Nephron progenitor cell (in vitro differentiated cells): ENCODE measurements around the gene RRN3.
A peak's percentile ranks its signal among the peaks of the same experiment; 100 is the strongest.
"Not testable (repeated sequence)": the region's sequence is repeated elsewhere in the genome, so short reads cannot be mapped to it uniquely, and the experiment has no call there.

Source experiments
- DNase-seq: peaks from one replicate; pipeline ENCODE4 v3.0.0; 2021
- H3K27ac Mint-ChIP-seq: 2 replicates; pipeline ENCODE4 v1.8.0; 2021; ENCODE audit warnings: mild to moderate bottlenecking, moderate library complexity, mixed read lengths
- H3K27me3 Mint-ChIP-seq: 2 replicates; pipeline ENCODE4 v1.8.0; 2021; ENCODE audit warnings: mild to moderate bottlenecking, low read depth, mixed read lengths; ENCODE audit not compliant: poor library complexity
- H3K36me3 Mint-ChIP-seq: 2 replicates; pipeline ENCODE4 v1.8.0; 2021; ENCODE audit warnings: low read depth, mixed read lengths
- H3K4me1 Mint-ChIP-seq: 2 replicates; pipeline ENCODE4 v1.8.0; 2021; ENCODE audit warnings: mixed read lengths
- H3K4me3 Mint-ChIP-seq: 2 replicates; pipeline ENCODE4 v1.8.0; 2021; ENCODE audit warnings: mild to moderate bottlenecking, moderate library complexity, mixed read lengths
- H3K9me3 Mint-ChIP-seq: 2 replicates; pipeline ENCODE4 v1.8.0; 2021; ENCODE audit warnings: mild to moderate bottlenecking, moderate library complexity, mixed read lengths
- TF ChIP-seq, protein P1 (sequence below): fragments of 200-600 bp; sonication (generic); IDR thresholded peaks from 2 replicates; pipeline ENCODE4 v1.5.0; 2021; ENCODE audit warnings: antibody characterized with exemption

Gene RRN3

DNA sequence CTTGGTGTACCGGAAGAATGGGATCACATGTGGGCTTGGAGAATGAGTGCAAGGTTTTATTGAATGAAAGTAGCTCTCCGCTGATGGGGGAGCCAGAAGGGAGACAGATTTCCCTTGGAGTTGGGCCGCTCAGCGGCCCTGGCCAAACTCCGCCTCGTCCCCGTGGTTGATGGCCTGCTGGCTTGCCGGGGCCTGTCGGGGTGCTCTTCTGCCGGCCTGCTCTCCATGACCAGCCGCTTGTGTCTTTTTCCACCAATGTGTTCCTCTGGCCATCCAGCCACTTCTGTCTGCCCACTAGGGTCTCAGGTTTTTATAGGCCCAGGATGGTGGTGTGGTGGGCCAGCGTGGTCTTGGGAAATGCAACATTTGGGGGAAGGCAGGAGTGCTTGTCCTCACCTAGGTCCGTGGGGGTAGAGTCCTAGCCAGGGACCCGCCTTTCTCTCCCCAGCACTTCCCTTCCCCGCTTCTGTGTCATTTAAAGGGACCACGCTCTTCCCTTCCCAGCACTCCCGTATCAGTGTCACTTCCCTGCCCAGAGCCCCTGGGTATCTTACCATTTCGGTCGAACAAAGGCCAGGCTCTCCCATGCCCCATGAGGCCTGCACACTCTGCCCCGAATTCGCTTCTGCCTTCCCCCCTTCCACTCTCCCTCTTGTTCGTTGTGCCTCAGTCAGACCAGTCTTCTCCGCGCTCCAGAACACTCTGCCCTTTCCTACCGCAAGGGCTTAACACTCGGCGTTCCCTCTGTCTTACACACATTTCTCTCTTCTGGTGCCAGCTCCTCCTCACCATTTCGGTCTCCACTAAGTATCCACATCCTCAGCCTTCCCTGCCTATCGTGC, 66.3 kb downstream of the RRN3 start:
- Mint-ChIP-seq H3K4me1 (peaks cover 25% of the 10 kb centered on the region), H3K36me3 (peaks cover 84% of the 10 kb centered on the region), H3K27ac (peak overlapping the region; percentile 89)
- not testable (repeated sequence) for DNase-seq, H3K27me3 Mint-ChIP-seq, H3K4me3 Mint-ChIP-seq, H3K9me3 Mint-ChIP-seq

DNA sequence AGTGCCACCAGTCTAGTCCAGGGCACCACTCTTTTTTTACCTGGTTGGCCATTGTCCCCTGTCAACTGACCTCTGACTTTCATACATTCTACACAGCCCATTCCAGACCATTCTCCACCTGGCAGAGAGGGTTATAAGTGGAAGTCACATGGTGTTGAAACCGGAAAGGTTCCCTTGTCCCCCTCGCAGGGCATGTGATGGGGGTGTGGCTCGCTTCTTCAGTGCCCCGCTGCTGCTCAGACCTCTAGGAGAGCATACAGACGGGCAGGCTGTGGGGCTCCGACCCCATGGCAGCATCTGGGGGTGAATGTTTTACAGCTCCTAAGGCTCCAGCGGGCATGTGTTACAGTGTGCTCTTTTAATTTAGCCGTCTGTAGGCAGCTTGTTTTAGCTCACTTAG, 67.0 kb downstream of the RRN3 start:
- H3K4me1 Mint-ChIP-seq: peaks cover 25% of the 10 kb centered on the region
- not testable (repeated sequence) for H3K4me3 Mint-ChIP-seq, H3K9me3 Mint-ChIP-seq, DNase-seq, H3K27me3 Mint-ChIP-seq
- H3K27ac Mint-ChIP-seq: peak overlapping the region; percentile 16
- H3K36me3 Mint-ChIP-seq: peaks cover 85% of the 10 kb centered on the region

DNA sequence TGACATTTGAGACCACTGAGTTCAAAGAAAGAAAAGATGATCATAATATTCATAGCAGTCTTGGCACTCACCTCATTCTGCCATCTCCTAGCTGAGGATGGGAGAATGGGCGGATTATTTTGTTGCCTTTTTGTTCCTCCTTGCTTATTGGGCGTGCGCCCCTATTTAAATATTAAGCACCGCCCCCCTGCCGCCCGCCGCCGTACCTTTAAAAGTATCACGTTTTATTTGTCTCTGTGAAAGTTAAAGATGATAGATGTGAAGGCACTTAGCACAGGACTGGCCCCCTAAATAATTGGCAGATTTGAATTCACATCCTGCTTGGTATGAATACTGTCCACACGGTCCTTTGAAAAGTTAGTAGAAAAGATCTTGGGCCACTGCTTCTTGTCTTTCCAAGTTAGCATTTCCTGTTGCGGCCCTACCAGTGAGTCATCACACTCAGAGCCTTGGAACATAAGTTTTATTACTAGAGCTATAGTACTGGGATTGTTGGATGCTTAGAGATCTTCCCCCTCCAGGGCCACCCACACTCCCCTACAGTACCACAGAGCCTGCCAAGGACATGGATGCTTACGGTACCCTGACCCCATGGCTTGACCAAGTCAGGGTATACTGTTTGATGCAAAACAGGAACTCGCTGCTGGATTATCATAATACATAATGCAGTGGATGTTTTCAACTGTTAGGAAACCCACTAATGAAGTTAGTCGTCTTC, 68.7 kb downstream of the RRN3 start:
- H3K4me3 Mint-ChIP-seq, DNase-seq, H3K27me3 Mint-ChIP-seq, H3K9me3 Mint-ChIP-seq: not testable (repeated sequence)
- Mint-ChIP-seq H3K27ac (peak overlapping the region; percentile 22), H3K36me3 (peaks cover 70% of the 10 kb centered on the region), H3K4me1 (peaks cover 25% of the 10 kb centered on the region)

DNA sequence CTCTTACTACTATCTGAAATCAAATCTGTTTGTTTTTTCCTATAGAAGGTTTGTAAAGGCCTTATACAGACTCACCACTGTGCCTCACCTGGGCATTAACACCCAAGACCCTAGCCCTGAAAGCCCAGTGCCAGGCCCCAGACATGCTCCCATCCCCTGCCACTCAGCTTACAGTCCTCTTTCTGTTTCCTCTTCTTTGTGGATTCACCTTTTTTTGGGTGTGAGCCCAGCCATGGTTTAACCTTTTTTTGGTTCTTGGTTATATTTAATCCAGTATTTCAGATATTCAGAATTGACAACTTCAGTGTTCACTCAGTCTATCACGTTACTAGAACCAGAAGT, 69.2 kb downstream of the RRN3 start:
- H3K4me3 Mint-ChIP-seq, H3K27me3 Mint-ChIP-seq, DNase-seq, H3K9me3 Mint-ChIP-seq: not testable (repeated sequence)
- H3K27ac Mint-ChIP-seq: peak overlapping the region; percentile 2
- peaks cover 74% of the 10 kb centered on the region for H3K36me3 Mint-ChIP-seq
- H3K4me1 Mint-ChIP-seq: peaks cover 24% of the 10 kb centered on the region

GRCh38 chr16:15023381-15024077, 70.5 kb downstream of the RRN3 start:
- peaks cover 11% of the 10 kb centered on the region for H3K4me1 Mint-ChIP-seq
- not testable (repeated sequence) for DNase-seq, H3K4me3 Mint-ChIP-seq, H3K9me3 Mint-ChIP-seq, H3K27me3 Mint-ChIP-seq
- H3K36me3 Mint-ChIP-seq: peaks cover 76% of the 10 kb centered on the region
- H3K27ac Mint-ChIP-seq: peak overlapping the region; percentile 58

DNA sequence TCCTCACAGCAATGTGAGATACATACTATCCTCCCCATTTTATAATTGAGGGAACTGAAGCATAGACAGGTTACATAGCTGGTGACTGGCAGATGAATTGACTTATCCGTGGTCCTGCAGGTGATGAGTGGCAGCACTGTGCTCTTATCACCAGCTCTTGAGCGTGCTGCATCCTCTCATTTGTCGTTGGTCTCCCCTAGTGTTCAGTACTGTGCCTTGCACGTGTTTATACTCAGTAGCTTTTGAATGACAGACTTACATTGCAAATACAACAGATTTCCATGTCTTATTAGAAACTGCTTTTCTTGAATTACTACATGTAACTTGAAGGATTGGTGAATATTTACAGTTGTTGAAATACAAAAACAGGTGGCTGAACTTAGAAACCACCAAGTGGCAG, 71.9 kb downstream of the RRN3 start:
- H3K4me1 Mint-ChIP-seq, H3K9me3 Mint-ChIP-seq, H3K4me3 Mint-ChIP-seq, H3K27me3 Mint-ChIP-seq, DNase-seq: not testable (repeated sequence)
- TF ChIP-seq, protein P1, sequence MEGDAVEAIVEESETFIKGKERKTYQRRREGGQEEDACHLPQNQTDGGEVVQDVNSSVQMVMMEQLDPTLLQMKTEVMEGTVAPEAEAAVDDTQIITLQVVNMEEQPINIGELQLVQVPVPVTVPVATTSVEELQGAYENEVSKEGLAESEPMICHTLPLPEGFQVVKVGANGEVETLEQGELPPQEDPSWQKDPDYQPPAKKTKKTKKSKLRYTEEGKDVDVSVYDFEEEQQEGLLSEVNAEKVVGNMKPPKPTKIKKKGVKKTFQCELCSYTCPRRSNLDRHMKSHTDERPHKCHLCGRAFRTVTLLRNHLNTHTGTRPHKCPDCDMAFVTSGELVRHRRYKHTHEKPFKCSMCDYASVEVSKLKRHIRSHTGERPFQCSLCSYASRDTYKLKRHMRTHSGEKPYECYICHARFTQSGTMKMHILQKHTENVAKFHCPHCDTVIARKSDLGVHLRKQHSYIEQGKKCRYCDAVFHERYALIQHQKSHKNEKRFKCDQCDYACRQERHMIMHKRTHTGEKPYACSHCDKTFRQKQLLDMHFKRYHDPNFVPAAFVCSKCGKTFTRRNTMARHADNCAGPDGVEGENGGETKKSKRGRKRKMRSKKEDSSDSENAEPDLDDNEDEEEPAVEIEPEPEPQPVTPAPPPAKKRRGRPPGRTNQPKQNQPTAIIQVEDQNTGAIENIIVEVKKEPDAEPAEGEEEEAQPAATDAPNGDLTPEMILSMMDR: peak; percentile 44
- Mint-ChIP-seq H3K27ac (peak overlapping the region; percentile 37), H3K36me3 (peaks cover 74% of the 10 kb centered on the region)

- not testable (repeated sequence) for H3K4me1 Mint-ChIP-seq, H3K27ac Mint-ChIP-seq, DNase-seq, H3K9me3 Mint-ChIP-seq, H3K27me3 Mint-ChIP-seq, H3K4me3 Mint-ChIP-seq
- peaks cover 76% of the 10 kb centered on the region for H3K36me3 Mint-ChIP-seq
These were observed 72.6 kb downstream of the RRN3 start for GRCh38 chr16:15021429-15021828.

GRCh38 chr16:15016951-15017580, 77.0 kb downstream of the RRN3 start:
- Mint-ChIP-seq H3K36me3 (peaks cover 59% of the 10 kb centered on the region), H3K27ac (peak overlapping the region; percentile 87)
- H3K9me3 Mint-ChIP-seq, DNase-seq, H3K4me3 Mint-ChIP-seq, H3K4me1 Mint-ChIP-seq, H3K27me3 Mint-ChIP-seq: not testable (repeated sequence)

GRCh38 chr16:15016354-15016753, 77.7 kb downstream of the RRN3 start:
- not testable (repeated sequence) for H3K4me3 Mint-ChIP-seq, H3K4me1 Mint-ChIP-seq, H3K27me3 Mint-ChIP-seq, H3K9me3 Mint-ChIP-seq, DNase-seq
- peak overlapping the region; percentile 80 for H3K27ac Mint-ChIP-seq
- peaks cover 66% of the 10 kb centered on the region for H3K36me3 Mint-ChIP-seq

DNA sequence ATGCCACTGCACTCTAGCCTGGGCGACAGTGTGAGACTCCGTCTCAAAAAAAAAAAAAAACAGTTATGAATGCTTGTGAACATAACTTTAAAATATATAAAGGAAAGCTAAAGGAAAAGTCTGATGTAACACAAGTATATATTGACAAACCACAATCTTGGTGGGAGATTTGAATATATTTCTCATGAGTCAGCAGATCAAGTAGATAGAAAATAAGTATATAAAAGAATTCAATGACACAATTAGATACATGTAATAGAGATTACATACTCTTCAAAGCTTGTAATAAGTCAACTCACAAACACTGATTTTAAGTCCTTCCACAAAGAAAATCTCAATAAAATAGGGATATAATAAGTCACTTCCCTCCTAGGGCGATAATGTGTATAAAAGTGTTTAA, 78.4 kb downstream of the RRN3 start:
- not testable (repeated sequence) for H3K27me3 Mint-ChIP-seq, H3K4me3 Mint-ChIP-seq, DNase-seq, H3K9me3 Mint-ChIP-seq, H3K27ac Mint-ChIP-seq, H3K4me1 Mint-ChIP-seq
- peaks cover 72% of the 10 kb centered on the region for H3K36me3 Mint-ChIP-seq

GRCh38 chr16:15012941-15013340, 81.1 kb downstream of the RRN3 start:
- not testable (repeated sequence) for DNase-seq, H3K4me1 Mint-ChIP-seq, H3K27me3 Mint-ChIP-seq, H3K4me3 Mint-ChIP-seq, H3K27ac Mint-ChIP-seq, H3K9me3 Mint-ChIP-seq
- H3K36me3 Mint-ChIP-seq: peaks cover 71% of the 10 kb centered on the region
